Measurements from ENCODE around the gene SH3D21. TPM values are rescaled to one million over a fixed set of nuclear protein-coding genes. Genes with fewer than 3 reads are reported as not detected.
A peak's percentile ranks its signal among the peaks of the same experiment; 100 is the strongest.

Gene SH3D21
- total RNA-seq, 2 experiments from 2014 or later, result 15.2 to 16.7 TPM

GRCh38 chr1:36322786-36323635, 16.8 kb downstream of the SH3D21 start:
- BruUV-seq (replicated peaks), result no TSS peak
- no peaks in the 10 kb centered on the region for H3K79me2 ChIP-seq (ENCODE audit: insufficient read depth, low read depth, low read length)
- no peaks in the 10 kb centered on the region for H3K36me3 ChIP-seq (ENCODE audit: insufficient read depth, low read length)
- ChIA-PET CTCF (ENCODE audit: unreplicated experiment) (no interaction called here), POLR2A (interaction anchor here (0.6 kb wide), 1 partner anchor 137 kb away, joined by 3 read pairs; no protein-coding TSS in a partner anchor)
- peak overlapping the region; percentile 61 for H3K4me2 ChIP-seq (ENCODE audit: low read length)
- no peaks in the 10 kb centered on the region for H3K9me3 ChIP-seq (ENCODE audit: low read length)
- DNase-seq (ENCODE audit: low spot score), result no peak
- no peaks in the 10 kb centered on the region for H3K9me2 ChIP-seq (ENCODE audit: insufficient read depth, low read length)
- no peaks in the 10 kb centered on the region for H4K20me1 ChIP-seq (ENCODE audit: insufficient read depth, low read length)
- intact Hi-C loops (cut with micrococcal nuclease; ENCODE audit: unreplicated experiment), result no loop called here
- H3K4me3 ChIP-seq (ENCODE audit: low read depth, low read length, poor library complexity, severe bottlenecking), result peak overlapping the region; percentile 56
- TF ChIP-seq, protein P1, sequence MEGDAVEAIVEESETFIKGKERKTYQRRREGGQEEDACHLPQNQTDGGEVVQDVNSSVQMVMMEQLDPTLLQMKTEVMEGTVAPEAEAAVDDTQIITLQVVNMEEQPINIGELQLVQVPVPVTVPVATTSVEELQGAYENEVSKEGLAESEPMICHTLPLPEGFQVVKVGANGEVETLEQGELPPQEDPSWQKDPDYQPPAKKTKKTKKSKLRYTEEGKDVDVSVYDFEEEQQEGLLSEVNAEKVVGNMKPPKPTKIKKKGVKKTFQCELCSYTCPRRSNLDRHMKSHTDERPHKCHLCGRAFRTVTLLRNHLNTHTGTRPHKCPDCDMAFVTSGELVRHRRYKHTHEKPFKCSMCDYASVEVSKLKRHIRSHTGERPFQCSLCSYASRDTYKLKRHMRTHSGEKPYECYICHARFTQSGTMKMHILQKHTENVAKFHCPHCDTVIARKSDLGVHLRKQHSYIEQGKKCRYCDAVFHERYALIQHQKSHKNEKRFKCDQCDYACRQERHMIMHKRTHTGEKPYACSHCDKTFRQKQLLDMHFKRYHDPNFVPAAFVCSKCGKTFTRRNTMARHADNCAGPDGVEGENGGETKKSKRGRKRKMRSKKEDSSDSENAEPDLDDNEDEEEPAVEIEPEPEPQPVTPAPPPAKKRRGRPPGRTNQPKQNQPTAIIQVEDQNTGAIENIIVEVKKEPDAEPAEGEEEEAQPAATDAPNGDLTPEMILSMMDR (conservative IDR thresholded peaks at IDR 0.05; ENCODE audit: low read length), result no peak
- TF ChIP-seq EZH2phosphoT487 (IDR thresholded peaks at IDR 0.05; ENCODE audit: borderline replicate concordance, low read depth, low read length), result no peak
- 0 out of 2 replicates have a peak overlapping the region, but pooled peaks have one; percentile 42 for H2AFZ ChIP-seq (ENCODE audit: low read length)
- H3K4me1 ChIP-seq (ENCODE audit: insufficient read depth, low read length, poor library complexity, severe bottlenecking), result peaks cover 28% of the 10 kb centered on the region
- no peak overlapping the region for H3K27ac ChIP-seq (ENCODE audit: low read depth, low read length, poor library complexity, severe bottlenecking)

GRCh38 chr1:36323636-36324352, 17.6 kb downstream of the SH3D21 start, which contains the start of gene EVA1B:
Gene EVA1B (minus strand): TSS chr1:36323645. CDS start chr1:36323037, 608 bp downstream.
- H2AFZ ChIP-seq (ENCODE audit: low read length), result 0 out of 2 replicates have a peak within 1 kb of the TSS, but pooled peaks have one; percentile 42
- peak; percentile 29 for DNase-seq (ENCODE audit: low spot score)
- peak within 1 kb of the TSS; percentile 61 for H3K4me2 ChIP-seq (ENCODE audit: low read length)
- peaks cover 35% of the 10 kb centered on the region for H3K4me1 ChIP-seq (ENCODE audit: insufficient read depth, low read length, poor library complexity, severe bottlenecking)
- no TSS peak for BruUV-seq (replicated peaks)
- no peaks in the 10 kb centered on the region for H4K20me1 ChIP-seq (ENCODE audit: insufficient read depth, low read length)
- H3K36me3 ChIP-seq (ENCODE audit: insufficient read depth, low read length), result no peaks in the 10 kb centered on the region
- peak within 1 kb of the TSS; percentile 56 for H3K4me3 ChIP-seq (ENCODE audit: low read depth, low read length, poor library complexity, severe bottlenecking)
- no peaks in the 10 kb centered on the region for H3K79me2 ChIP-seq (ENCODE audit: insufficient read depth, low read depth, low read length)
- no peaks in the 10 kb centered on the region for H3K9me2 ChIP-seq (ENCODE audit: insufficient read depth, low read length)
- no peak for TF ChIP-seq EZH2phosphoT487 (IDR thresholded peaks at IDR 0.05; ENCODE audit: borderline replicate concordance, low read depth, low read length)
- TF ChIP-seq, protein P1 (conservative IDR thresholded peaks at IDR 0.05; ENCODE audit: low read length), result no peak
- POLR2A ChIA-PET, result no interaction called here
- H3K9me3 ChIP-seq (ENCODE audit: low read length), result no peaks in the 10 kb centered on the region
- CTCF ChIA-PET (ENCODE audit: unreplicated experiment), result no interaction called here
- intact Hi-C loops (cut with micrococcal nuclease; ENCODE audit: unreplicated experiment), result no loop called here
- no peak within 1 kb of the TSS for H3K27ac ChIP-seq (ENCODE audit: low read depth, low read length, poor library complexity, severe bottlenecking)
